EL (cell line): ENCODE measurements around the gene PPOX.

Experiments used
- DNase-seq: peaks from one replicate; pipeline ENCODE4 v3.0.0-alpha.2; 2016

PPOX gene

DNA sequence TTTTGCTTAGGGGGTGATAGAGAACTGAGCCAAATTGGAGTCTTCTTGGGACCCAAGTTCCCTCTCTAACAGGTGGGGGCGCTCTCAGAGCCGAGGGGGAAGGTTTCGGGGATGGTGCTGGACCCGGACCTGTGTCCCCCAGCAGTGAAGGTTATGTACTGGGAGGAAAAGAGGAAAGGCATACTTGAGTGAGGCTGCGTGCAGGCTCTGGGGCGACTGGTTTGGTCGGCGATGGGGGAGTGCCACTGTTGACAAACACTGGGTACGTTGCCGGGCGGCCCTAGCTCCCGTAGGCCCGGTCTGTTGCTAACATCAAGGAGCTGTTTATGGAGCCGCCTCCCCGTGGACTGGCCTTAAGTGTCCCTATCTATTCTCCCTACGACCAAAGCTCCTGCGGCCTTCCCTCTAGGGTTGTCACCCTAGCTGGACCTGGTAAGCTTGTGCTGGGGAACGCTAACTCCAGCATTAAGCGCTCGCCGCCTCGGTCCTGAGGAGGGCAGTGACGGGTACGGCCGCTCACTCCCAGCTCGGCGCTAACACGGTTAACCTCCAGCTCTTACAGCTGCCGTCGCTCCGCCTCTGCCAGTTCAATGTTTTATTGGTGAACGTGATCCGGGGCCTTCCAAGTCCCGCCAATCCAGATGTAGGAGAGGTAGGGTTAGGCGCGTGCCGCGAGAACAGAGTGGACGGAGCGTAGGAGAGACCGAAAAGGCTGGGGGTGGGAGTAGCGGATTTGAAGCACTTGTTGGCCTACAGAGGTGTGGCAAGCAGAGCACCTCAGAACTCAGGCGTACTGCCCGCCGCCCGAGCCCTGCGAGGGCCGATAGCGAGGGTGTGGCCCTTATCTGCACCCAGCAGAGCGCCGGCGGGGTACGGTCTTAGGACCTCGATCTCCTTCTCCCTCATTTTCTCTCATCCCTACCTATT lies at the start of gene PPOX:
PPOX (plus strand) TSS at position 685 of the 927 bp plus-strand sequence. CDS start 422 bp downstream, outside the sequence.
- peak; percentile 98 for DNase-seq

- peak; percentile 86 for DNase-seq
Measured at GRCh38 chr1:161117759-161118581, 48.3 kb upstream of the PPOX start, which contains the start of the genes NIT1 and PFDN2. Gene NIT1, plus strand, starts transcription at chr1:161118105. Its CDS starts 72 bp downstream, at chr1:161118177. Gene PFDN2, minus strand, starts transcription at chr1:161118037. Its CDS starts 11 bp downstream, at chr1:161118026.

DNA sequence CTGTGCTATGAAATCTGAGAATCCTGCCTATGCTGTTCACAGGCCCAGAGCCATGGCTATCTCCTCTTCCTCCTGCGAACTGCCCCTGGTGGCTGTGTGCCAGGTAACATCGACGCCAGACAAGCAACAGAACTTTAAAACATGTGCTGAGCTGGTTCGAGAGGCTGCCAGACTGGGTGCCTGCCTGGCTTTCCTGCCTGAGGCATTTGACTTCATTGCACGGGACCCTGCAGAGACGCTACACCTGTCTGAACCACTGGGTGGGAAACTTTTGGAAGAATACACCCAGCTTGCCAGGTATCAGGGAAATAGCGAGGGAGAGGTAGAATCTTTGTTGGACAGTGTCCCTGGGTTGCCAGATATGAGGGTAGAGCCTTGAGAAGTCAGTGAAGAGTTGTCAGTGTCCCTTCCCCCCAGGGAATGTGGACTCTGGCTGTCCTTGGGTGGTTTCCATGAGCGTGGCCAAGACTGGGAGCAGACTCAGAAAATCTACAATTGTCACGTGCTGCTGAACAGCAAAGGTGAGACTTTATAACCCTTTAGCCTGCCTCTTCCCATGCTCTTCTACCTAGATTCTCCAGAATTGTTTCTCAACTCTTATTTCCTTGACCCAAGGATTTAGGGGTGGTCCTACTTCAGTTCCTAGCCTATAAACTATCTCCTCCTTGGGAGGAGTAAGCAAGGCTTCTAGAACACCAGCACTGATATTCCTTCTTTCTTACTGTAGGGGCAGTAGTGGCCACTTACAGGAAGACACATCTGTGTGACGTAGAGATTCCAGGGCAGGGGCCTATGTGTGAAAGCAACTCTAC lies 46.9 kb upstream of the PPOX start:
- DNase-seq: peak; percentile 59

GRCh38 chr1:161121042-161121650 lies 45.1 kb upstream of the PPOX start:
- no peak for DNase-seq

DNA sequence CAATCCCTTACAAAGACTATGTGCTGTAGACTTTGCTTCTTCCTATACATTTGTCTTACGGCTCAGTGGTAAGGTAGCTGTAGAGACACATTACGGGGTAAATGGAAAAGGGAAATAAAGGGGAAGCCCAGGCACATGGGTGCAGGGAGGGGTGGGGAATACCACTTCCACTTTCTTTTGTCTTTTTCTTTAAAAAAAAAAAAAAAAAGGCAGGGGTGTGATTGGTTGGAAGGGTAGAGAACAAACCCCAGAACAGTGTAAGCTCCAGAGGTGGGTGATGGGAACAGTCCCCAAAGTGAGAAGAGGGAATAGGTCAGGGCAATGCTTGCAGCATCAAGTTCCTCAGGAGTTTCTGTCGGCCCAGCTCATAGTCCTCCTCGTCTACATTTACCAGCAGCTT lies 44.4 kb upstream of the PPOX start:
- no peak for DNase-seq

GRCh38 chr1:161122967-161123366 lies 43.3 kb upstream of the PPOX start:
- no peak for DNase-seq

DNA sequence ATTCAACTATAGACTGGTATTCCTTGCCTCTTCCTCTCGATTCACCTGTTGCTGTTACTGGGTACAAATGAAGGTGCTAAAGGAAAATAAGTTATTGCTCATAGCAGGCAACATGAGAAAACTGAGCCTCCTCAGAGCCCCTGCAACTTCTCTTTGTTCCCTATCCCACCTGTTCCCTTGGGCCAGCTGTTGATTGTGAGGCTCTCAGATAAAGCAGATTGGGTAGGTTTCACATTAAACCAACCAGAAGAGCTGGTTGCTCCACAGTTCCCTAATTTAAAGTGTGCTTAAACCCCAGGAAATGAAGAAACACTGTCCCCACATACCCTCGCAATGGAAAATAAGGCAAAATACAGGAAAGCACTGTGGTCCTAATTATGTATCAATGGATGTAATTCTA lies 38.6 kb upstream of the PPOX start:
- no peak for DNase-seq

- DNase-seq: no peak
Measured at GRCh38 chr1:161128591-161129420, 37.4 kb upstream of the PPOX start.

GRCh38 chr1:161130266-161130665 lies 36.0 kb upstream of the PPOX start:
- no peak for DNase-seq

- peak; percentile 37 for DNase-seq
Measured at GRCh38 chr1:161131523-161132409, 34.5 kb upstream of the PPOX start.

GRCh38 chr1:161132410-161133219 lies 33.6 kb upstream of the PPOX start, which contains the start of gene DEDD:
Gene DEDD, minus strand, starts transcription at chr1:161132667. Its CDS starts 8,205 bp downstream, at chr1:161124462.
- DNase-seq: peak; percentile 98

GRCh38 chr1:161133220-161133740 lies 32.9 kb upstream of the PPOX start:
- DNase-seq: peak; percentile 19

- no peak for DNase-seq
Measured at GRCh38 chr1:161137881-161138280, 28.3 kb upstream of the PPOX start.

DNA sequence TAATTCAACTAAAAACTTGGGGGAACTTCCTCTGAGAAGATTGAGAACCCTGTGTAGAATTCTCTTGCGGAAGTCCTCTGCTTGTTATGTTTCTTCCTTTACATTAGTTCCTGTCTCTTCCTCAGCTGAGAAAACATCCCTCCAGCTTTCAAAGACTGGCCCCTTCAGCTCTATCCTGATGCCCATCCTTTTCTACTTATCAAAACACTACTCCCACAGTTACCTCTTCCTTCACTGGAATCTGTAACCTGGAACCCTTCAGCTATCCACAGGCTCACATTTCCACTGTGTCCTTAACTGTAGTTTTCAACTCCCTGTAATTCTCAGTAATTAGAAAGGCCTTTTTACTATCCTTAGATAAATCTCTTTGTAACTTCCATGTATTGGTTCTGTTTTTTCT lies 27.8 kb upstream of the PPOX start:
- no peak for DNase-seq

- DNase-seq: peak; percentile 41
Measured at GRCh38 chr1:161139766-161140165, 26.5 kb upstream of the PPOX start.

GRCh38 chr1:161140755-161141400 lies 25.3 kb upstream of the PPOX start:
- DNase-seq: no peak

DNA sequence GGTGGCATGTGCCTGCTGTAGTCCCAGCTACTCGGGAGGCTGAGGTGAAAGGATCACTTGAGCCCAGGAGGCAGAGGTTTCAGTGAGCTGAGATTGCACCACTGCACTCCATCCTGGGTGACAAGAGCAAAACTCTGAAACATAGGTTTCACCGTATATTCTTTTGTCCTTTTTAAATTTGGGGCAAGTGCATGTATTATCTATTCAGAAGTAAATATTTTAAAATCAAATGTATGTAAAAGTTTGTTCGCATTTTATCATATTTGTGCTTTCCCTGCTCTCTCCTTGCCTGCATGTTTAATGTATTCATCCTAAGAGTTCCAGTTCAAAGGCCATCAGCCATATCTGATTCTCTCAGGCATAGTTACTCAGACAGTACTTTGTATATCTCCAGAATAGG lies 20.4 kb upstream of the PPOX start:
- no peak for DNase-seq

- no peak for DNase-seq
Measured at GRCh38 chr1:161153176-161153575, 13.1 kb upstream of the PPOX start.
